IMR-90 (cell line): ENCODE data around the gene GBP7.

Source experiments
- BHLHE40 ChIP-seq: fragments of 150-350 bp; IDR thresholded peaks from 2 replicates; pipeline ENCODE4 v1.6.1; 2016; ENCODE audit warnings: mild to moderate bottlenecking, low read depth, low read length
- CEBPB ChIP-seq: IDR thresholded peaks from 2 replicates; pipeline ENCODE4 v1.6.1; 2012; ENCODE audit warnings: low read depth, low read length, improper control_type of control experiment
- CHD1 ChIP-seq: IDR thresholded peaks from 2 replicates; pipeline ENCODE4 v1.6.1; 2012; ENCODE audit warnings: low read depth, low read length, improper control_type of control experiment
- ELK1 ChIP-seq: fragments of 150-350 bp; IDR thresholded peaks from 2 replicates; pipeline ENCODE4 v1.6.1; 2016; ENCODE audit warnings: low read depth, mild to moderate bottlenecking, low read length, moderate library complexity, borderline replicate concordance
- MAFK ChIP-seq: IDR thresholded peaks from 2 replicates; pipeline ENCODE4 v1.6.1; 2012; ENCODE audit warnings: low read depth, low read length, improper control_type of control experiment
- MAZ ChIP-seq: IDR thresholded peaks from 2 replicates; pipeline ENCODE4 v1.6.1; 2012; ENCODE audit warnings: low read depth, mild to moderate bottlenecking, low read length, improper control_type of control experiment, moderate library complexity, borderline replicate concordance
- MXI1 ChIP-seq: IDR thresholded peaks from 2 replicates; pipeline ENCODE4 v1.6.1; 2012; ENCODE audit warnings: low read depth, mild to moderate bottlenecking, low read length, moderate library complexity, borderline replicate concordance
- POLR2A ChIP-seq: IDR thresholded peaks from 2 replicates; pipeline ENCODE4 v1.6.1; 2012; ENCODE audit warnings: mild to moderate bottlenecking, low read depth, low read length
- RAD21 ChIP-seq: IDR thresholded peaks from 2 replicates; pipeline ENCODE4 v1.6.1; 2012; ENCODE audit warnings: low read length, improper control_type of control experiment
- RCOR1 ChIP-seq: IDR thresholded peaks from 2 replicates; pipeline ENCODE4 v1.6.1; 2012; ENCODE audit warnings: mild to moderate bottlenecking, low read length, improper control_type of control experiment; ENCODE audit not compliant: insufficient replicate concordance
- RFX5 ChIP-seq: IDR thresholded peaks from 2 replicates; pipeline ENCODE4 v1.8.0; 2012; ENCODE audit warnings: low read depth, mild to moderate bottlenecking, low read length, moderate library complexity
- SMC3 ChIP-seq: fragments of 150-350 bp; IDR thresholded peaks from 2 replicates; pipeline ENCODE4 v1.6.1; 2016; ENCODE audit warnings: low read depth, mild to moderate bottlenecking, antibody characterized with exemption, low read length, moderate library complexity
- USF2 ChIP-seq: fragments of 150-350 bp; IDR thresholded peaks from 2 replicates; pipeline ENCODE4 v1.6.1; 2017; ENCODE audit warnings: mild to moderate bottlenecking, antibody characterized with exemption, low read length, low read depth
- TF ChIP-seq, protein P1 (sequence below): conservative IDR thresholded peaks from 2 replicates; pipeline ENCODE4 v1.5.1; 2012; ENCODE audit warnings: mild to moderate bottlenecking, low read depth, low read length, improper control_type of control experiment

DNA sequence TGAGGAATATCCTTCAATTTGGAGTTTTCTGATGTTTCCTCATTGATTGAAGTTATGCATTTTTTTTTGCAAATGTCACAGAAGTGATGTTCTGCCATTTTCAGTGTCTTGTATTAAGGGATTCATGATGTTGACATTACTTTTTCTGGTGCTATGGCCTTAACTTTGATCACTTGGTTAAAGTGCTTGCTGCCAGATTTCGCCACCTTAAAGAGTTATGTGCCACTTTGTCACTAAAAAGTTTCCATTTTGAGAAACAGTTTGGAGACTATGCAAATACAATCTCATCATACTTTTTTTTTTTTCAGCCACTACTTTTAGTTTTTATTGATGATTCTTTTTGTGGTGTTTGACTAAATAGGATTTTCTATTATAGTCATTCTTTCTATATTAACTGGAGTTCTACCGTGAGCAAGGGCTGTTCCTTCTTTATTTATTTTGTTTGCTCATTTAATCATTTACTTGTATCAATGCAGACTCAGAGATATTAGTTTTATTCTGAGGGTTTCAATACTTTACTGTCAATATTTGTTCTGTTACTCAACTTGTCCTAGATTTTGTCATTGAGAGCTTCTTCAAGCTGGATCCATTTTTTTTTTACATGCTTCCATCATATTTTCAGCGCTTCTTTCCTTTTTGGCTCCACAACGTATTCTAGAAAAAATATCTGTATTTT is 3.2 kb downstream of the GBP7 start:
- TF ChIP-seq, protein P1, sequence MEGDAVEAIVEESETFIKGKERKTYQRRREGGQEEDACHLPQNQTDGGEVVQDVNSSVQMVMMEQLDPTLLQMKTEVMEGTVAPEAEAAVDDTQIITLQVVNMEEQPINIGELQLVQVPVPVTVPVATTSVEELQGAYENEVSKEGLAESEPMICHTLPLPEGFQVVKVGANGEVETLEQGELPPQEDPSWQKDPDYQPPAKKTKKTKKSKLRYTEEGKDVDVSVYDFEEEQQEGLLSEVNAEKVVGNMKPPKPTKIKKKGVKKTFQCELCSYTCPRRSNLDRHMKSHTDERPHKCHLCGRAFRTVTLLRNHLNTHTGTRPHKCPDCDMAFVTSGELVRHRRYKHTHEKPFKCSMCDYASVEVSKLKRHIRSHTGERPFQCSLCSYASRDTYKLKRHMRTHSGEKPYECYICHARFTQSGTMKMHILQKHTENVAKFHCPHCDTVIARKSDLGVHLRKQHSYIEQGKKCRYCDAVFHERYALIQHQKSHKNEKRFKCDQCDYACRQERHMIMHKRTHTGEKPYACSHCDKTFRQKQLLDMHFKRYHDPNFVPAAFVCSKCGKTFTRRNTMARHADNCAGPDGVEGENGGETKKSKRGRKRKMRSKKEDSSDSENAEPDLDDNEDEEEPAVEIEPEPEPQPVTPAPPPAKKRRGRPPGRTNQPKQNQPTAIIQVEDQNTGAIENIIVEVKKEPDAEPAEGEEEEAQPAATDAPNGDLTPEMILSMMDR = no peak
- no peak for TF ChIP-seq RAD21
- TF ChIP-seq RFX5 = no peak
- TF ChIP-seq POLR2A = no peak
- no peak for TF ChIP-seq CEBPB
- no peak for TF ChIP-seq ELK1
- no peak for TF ChIP-seq SMC3
- TF ChIP-seq RCOR1 = no peak
- no peak for TF ChIP-seq BHLHE40
- TF ChIP-seq MXI1 = no peak
- no peak for TF ChIP-seq USF2
- TF ChIP-seq CHD1 = no peak
- no peak for TF ChIP-seq MAZ
- no peak for TF ChIP-seq MAFK
